HFF-Myc (cell line): ENCODE measurements around the gene PHLDA3.

Experiments used
- DNase-seq: peaks from one replicate; pipeline ENCODE4 v3.0.0-alpha.2; 2011; ENCODE audit warnings: low read depth; ENCODE audit errors: extremely low read depth
- H3K4me3 ChIP-seq: replicated peaks from 2 replicates; pipeline ENCODE4 v1.5.1; 2011; ENCODE audit warnings: low read depth, mild to moderate bottlenecking, control low read depth, low read length
- TF ChIP-seq, protein P1 (sequence below): IDR thresholded peaks from 2 replicates; pipeline ENCODE4 v1.5.1; 2012; ENCODE audit warnings: mild to moderate bottlenecking, low read depth, low read length, control low read depth; ENCODE audit errors: missing control alignments

PHLDA3 gene

DNA sequence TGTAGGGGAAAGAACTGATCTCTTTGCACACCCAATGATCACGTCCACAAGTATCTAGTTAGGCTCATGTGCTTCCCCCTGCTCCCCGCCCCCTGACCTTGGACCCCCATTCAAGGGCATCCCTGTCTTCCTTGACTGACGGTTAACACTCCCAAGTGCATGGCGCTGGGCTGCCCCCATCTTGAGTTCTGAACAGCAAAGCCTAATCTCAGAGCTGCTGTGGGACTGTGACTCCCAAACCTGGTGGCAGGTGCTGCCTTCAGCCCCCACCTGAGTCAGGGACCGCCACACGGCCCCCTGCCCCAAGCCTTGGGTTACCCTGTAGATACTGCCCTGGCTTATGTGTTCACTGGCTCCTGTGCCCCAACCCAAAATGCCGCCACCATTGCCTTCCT lies 48.4 kb downstream of the PHLDA3 start:
- DNase-seq: no peak
- no peak overlapping the region for H3K4me3 ChIP-seq
- TF ChIP-seq, protein P1, sequence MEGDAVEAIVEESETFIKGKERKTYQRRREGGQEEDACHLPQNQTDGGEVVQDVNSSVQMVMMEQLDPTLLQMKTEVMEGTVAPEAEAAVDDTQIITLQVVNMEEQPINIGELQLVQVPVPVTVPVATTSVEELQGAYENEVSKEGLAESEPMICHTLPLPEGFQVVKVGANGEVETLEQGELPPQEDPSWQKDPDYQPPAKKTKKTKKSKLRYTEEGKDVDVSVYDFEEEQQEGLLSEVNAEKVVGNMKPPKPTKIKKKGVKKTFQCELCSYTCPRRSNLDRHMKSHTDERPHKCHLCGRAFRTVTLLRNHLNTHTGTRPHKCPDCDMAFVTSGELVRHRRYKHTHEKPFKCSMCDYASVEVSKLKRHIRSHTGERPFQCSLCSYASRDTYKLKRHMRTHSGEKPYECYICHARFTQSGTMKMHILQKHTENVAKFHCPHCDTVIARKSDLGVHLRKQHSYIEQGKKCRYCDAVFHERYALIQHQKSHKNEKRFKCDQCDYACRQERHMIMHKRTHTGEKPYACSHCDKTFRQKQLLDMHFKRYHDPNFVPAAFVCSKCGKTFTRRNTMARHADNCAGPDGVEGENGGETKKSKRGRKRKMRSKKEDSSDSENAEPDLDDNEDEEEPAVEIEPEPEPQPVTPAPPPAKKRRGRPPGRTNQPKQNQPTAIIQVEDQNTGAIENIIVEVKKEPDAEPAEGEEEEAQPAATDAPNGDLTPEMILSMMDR: no peak

DNA sequence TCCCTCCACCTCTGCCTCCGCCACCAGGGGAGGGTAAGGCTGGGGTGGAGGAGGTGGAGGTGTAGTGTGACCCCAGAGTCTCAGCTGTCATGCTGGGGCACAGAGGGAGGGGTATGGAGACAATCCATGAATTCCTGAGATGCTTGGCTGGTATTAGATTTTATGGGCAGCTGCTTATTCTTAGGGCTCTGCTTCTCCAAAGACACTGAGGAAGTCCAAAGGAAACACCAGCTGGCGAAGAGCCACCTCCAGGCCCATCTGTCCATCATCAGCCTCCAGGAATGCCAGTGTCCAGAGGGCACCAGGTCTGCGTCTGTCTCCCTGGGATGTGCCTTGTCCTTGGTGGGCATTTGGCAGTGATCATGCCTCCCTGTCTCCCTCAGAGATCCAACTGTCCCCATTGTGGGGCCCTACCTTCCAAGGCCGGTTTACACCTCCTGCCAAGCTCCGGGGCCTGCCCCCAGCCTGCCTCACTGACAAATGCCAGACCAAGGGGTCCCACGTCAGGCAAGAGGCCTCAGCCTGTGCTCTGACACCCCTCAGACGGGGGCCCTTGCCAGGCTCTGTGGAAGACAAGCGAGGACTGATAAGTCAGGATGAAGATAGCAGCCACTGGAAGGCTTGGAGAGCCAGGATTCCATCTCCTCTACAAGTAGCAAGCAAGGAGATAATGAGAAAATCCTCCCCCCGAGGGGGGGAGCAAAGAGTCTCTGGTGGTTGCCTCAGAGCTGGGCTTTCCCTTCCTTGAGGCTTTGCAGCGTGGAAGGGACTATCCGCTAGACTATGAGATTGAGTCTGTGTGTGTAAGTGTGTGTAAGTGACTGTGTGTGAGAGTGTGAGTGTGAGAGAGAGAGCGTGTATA lies 49.0 kb downstream of the PHLDA3 start:
- TF ChIP-seq, protein P1: no peak
- H3K4me3 ChIP-seq: no peak overlapping the region
- no peak for DNase-seq

DNA sequence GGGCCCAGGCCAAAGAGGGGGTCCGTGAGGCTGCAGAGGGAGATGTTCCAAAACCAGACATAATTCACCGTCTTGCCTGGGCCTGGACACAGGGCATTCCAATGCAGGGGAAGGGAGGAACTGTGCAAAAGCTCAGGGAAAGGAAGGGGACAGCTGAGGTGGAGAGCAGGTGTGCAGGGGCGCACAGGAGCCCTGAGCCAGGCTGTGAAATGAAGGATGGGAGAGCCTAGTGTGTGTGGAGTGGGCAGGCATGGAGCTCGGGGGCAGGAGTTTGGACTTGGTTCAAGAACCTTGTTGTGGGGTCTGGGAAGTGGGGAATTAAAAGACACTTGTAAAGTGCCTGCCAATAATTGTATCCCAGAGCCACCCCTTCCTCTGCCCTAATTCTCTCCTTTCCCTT lies 49.7 kb downstream of the PHLDA3 start:
- H3K4me3 ChIP-seq: no peak overlapping the region
- no peak for DNase-seq
- TF ChIP-seq, protein P1: no peak

DNA sequence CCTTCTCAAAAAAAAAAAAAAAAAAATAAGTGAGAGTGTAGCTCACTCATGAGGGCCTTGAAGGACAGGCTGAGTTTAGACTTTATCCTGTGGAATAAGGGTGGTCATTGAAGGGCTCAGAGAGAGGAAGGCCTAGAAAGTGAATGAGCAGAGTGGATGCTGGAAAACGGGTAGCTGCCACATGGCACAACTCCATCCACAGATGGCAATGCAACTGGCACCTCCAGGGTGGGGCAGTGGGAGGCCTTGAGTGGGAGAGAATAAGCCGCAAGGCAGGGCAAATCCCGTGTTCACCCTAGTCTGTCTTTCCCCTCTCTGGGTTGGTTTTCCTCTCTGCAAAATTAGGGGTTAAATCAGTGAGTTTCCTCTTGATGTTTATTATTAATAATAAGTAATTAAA lies 50.5 kb downstream of the PHLDA3 start:
- H3K4me3 ChIP-seq: no peak overlapping the region
- TF ChIP-seq, protein P1: no peak
- DNase-seq: no peak
